Fibroblast of skin of left biceps (primary cell): ENCODE results near the gene GRM3.

Experiments
- DNase-seq, 2 experiments: peaks; one replicate each; pipeline ENCODE4 v3.0.0-alpha.2; 2013; ENCODE audit warnings: low read depth in 2 of 2

Gene GRM3

DNA sequence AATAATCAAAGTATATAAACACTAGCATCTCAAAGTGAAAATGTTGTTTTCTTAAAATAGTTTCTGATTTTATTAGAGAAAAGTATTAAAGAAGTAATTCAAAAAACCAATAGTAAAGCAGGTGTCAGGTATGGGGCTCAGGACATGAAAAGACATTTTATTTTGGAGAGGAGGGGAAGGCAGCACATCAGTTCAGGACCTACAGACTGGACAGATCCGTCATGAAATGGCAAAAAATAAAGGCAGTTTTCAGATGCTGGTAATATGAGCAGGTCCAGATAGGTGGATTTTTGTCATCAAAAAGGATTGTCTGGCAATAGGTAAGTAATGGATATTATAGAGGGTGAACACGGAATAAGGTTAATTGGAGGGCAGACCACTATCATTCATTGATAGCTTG, 49.0 kb downstream of the GRM3 start:
- no peak for DNase-seq

DNA sequence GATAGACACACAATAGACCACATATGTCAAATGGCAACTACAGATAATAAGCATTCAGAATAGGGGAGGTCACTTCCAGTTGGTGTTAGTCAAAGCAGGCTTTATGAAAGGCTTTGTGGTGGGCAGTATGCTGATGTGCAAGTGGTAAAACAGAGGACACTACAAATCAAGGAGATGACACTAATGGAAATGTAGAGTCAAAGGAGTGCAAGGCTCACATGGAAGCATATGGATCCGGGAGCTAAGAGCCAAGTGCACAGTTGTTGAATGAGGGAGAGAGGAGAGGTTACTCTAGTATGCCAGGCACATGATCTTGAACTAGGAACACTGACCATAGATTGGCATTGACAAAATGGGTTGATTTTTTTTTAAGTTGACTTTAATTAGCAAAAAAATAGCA, 62.7 kb downstream of the GRM3 start:
- no peak for DNase-seq

DNA sequence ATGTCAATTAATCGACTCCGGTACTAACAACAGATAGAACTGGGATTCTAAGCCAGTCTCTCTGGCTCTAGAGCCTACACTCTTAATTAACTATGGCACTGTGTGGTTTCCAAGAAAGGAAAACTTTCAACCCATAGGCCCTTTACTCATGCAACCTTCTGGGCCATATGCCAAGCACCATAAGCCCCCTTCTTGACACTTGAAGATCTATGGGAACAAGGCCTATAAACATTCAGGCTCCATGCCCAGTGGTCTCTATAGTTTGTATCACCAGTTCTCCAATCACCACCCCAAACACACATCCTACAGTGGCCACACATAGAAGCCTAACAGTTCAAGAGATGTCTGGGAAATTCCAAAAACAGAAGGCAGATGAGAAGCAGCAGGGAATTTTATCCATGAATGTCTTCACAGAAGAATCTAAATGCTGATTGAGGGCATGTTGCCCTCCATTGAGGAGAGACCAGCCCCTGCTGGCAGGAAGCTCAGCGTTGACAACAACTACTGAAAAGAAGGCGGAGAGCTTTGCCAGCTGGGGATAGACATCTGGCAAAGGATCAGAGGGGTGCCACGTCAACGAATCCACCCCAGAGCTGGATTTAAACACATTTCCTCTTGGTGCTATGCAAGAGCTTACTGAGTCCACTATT, 64.4 kb downstream of the GRM3 start:
- no peak for DNase-seq

DNA sequence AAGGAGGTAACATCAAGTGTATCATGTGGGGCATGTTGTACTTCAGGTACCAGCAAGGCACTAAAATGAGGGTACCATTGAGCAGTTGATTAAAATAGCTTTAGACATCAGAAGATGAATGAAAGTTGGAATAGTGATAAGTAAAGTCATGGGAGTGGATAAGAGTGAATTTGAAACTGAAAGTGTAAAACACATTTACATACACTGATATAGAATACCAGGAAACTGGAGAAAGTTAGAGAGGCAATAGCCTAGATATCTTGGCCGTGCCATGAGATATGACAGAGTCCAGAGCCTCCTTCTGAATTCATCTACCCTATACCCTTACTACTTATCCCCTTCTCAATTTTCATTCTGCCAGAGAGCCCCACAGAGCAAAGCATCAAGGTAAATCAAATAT, 76.6 kb downstream of the GRM3 start:
- no peak for DNase-seq

DNA sequence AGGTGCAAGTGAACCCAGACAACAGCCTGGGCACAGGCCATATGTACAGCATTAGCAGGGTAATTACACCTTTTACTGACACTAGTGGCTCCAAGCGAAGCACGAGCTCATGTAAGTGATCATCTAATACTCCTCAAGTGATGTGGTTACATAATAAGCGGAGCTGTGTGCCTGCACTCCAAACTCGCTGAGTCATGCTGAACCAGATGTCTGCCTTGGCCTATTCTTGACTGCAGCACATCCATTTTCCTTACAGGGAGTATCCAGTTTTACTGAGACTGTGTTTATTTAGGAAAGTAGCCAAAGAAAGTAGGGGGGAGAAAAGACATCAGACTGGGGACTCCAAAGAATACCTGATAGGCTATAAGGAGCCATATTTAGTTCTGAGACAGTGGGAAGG, 90.1 kb downstream of the GRM3 start:
- DNase-seq: no peak

DNA sequence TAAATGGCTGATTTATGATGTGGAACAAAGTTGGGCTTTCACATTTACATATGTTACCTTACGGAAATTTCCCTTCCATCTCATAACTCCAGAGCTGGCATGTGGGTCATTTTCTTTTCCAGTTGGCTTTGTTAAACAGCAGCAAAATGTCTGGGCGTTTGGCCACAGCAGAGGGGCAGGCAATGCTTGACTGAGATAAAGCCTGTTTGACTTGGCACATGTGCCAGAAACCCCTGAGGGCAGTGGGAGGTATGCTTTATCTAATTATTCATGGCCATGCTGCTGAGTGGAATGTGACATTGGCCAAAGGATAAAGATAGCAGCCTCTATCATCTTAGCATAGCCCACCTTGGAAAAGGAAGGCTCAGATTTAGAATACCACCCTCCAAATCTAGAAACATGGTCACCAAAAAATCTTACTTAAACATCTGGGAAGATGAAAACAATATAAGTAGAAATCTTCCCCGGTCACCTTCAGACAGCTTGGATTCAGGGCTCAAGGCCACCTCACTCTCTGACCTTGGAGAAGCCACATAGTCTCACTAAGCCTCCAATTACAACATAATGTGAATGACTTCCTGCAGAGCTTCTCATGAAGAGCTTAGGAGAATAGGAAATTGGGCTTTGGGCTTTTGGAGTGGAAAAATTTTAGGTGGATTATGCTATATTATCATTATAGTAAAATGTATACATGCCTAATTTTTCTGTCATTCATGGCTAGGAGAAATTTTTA, 101.5 kb downstream of the GRM3 start:
- no peak for DNase-seq

DNA sequence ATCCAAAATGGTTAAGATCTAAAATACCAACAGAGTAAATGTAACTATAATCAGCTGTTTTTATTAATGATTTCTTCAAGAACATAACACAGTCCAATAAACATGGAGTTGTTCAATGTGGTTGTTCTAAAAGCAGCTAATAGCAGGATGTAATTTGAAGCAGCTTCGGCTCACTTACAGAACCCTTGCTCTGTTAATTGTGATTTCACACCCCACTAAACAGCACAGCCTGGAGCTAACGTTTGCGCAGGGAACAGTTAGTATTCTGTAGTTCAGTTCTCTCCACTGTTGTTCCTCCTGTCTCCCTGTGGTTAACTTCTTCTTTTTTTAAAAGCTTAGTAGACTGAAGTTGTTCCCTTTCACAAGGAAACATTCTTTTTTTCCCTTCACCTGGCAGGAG, 104.0 kb downstream of the GRM3 start:
- DNase-seq: no peak

DNA sequence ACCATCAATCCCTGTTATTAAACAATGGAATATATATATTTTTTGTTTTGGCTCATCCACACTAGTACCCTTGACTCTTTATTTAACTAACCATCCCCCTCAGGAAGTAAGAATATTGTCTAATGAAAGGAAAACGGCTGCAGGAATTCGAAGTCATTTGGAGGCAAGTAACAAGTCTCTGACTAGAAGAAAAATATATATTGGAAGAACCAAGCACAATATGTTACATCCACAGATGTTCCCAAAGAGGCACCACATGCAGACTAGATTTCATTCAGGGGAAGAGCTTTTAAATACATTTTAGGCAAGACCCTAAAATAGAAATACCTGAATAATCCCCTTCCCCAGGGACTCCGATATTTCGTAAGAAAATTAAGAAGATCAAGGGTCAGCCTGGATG, 104.5 kb downstream of the GRM3 start:
- DNase-seq: no peak

DNA sequence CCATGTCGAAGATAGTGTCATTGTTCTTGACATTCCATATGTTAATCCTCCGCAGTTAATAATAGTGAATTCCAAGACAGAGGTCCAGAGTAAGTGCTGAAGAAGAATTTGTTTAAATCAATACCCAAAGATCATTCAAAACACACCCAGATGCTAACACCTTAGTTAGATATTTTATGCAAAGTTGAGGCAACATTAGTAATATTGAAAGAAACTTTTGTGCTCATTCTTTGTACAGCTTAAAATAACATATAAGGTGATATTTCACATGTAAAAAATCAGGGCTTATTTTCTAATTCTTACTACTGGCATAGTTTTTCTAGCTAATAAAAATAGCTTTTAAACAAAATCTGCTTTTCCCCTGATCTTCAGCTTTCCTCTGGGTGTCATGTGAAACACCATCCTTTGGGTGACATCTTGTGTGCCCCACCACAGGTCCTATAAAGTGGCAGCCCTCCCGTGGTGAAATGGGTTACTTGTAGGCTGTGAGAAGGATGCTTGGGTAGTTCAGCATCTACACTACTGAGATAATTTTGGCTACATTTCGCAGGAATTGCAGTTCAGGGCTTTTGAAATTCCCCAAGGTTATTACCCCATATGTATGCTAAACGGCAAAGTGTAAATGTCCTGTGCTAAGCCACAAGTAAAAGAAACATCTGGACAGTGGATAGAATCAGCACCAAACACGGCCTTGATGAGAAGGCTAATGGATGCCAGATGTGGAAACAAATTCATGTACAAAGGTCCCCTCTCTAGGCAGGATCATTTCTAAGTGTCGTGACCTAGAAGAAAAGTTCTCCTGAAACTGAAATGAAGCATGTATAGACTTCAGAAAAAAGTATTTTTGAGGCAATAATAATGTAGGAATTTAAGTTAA, 105.4 kb downstream of the GRM3 start:
- DNase-seq: no peak

DNA sequence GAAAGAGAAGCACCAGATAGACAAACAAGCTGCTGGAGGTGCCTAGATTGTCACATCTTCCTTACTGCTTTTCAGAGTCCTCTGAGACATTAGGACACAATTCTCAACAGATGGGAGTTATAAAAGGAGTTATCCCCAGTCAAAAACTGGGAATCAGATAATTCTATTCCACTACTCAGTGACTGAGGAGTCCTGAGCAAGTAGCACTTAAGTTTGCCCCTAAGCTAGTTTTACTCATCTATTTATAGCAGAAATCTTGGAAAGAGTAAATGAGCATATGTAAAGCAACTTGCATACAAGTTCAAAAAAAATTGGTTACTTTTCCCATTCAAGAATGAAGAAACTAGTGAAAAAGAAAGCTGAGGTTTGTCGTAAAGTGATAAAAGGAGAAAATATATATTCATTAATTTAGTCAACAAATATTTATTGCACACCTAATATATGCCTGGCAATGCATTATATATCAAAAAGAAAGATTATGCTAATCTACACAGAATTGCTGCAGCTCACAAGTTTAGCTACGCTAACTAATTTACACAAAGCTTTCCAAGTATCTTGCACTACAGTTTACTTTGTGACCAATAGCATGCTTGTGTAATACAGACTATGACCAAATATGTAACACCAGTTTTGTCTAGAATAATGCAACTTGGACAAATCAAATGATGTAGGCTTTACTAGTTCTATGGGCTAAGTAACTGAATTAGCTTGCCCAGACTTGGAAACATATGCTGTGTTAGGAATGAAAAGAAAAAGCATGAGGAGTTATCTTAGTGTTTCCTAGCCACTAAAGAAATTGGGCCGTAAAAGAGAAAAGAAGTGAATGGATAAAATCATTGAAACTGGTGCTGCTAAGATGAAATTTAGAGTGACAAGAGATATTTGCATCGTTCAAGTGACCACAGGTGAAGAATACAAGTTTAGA, 106.3 kb downstream of the GRM3 start:
- DNase-seq: no peak

DNA sequence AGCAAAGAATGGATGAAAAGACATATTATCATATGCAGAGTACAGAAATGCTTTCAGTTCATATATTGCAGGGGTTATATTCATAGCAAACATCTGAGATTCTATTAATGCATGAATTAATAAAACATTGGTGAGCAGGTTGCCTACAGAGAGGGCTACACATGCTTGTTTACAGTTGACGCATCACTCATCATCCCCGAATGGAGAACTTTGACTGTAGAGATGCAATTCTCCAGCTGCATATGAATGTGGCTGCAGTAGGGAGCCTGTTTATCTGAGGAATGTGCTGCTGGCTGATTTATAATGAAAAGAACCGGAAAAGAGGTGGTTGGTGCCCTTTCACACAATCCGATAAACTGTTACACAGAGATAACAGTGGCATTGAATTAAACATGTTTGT, 116.5 kb downstream of the GRM3 start:
- DNase-seq: no peak

DNA sequence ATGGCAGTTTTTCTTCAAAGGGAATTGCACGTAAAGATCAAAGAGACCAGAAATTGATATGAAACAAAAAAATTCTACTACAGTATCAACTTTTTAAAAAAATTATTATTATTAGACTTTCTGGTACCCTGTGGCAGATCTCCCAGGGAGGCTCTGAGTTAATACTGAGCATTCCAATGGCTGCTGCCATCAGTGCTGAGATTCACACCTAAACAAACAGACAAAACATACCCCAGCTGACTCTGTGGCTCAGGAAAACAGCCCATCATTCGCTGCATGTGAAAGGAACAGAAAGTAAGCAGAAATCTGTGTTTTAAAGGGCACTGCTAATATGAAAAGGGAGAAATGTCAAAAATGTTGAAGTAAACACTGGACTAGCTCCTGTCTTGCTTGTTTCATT, 118.4 kb downstream of the GRM3 start:
- DNase-seq: no peak

DNA sequence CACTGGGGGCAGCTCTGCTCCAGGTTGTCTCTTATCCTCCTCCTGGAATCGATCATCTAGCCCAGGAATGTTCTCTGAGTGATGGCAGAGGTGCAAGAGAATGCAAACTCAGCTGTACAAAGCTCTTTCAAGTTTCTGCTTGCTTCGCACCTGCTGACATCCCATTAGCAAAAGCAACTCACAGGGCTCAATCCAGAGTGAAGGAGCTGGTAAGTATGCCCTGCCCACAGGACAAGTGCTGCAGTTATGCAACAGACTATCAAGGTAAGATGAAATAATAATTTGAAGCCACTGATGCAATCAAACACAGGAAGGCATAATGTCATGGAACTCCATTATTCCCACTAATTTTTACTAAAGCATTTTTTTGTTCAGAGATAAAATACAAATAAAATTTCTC, 122.2 kb downstream of the GRM3 start:
- DNase-seq: no peak

DNA sequence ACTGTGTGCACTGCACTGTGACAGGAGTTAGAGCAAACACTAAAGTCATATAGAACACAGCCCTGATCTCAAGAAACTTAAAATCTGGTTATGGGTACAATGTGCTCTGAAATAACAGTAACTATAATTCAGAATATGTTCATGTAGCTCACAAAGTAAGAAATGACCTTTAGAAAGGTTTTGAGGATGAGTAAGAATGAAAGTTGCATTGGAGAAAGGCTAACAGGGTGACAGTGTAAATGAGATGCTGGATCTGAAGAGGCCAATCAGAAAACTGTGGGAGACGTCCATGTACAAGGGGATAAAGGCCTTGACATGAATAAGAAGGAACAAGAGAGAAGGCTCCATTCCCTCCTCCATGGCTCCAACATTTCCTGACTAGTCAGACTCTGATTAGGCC, 124.7 kb downstream of the GRM3 start:
- DNase-seq: no peak

DNA sequence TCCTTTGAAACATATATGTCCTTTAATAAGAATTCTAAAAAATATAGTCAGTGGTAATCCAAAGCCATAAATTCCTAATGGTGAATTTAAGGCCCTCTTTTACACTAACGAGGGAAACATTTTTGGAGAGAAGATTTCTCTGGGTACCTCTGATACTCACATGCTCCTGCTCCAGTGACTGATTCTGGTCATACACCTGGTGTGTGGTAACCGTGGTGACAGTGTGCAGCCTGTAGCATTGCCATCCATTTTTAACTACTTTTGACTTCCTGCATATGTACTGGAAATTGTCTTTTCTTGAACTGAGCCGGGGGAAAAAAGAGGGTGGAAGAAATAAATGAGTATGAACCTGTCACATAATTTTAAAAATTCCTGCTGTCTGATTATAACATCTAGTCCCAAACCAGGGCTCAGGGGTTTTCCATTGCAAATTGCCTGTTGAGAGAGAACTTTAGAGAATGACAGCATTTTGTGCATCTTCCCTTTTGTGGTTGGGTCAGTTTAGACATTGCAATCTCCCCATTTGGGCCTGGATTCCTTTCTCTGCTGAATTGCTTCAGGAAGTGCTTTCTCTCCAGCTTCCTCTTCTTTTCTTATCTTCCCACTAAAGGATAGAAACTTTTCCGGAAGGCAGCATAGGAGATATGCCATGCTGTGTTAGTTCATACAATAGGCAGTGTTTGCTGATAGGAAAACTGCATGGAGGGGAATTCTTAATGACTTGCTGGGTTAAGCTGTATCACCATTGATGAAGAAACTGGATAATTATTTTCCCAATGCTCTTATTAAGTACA, 125.5 kb downstream of the GRM3 start:
- no peak for DNase-seq

DNA sequence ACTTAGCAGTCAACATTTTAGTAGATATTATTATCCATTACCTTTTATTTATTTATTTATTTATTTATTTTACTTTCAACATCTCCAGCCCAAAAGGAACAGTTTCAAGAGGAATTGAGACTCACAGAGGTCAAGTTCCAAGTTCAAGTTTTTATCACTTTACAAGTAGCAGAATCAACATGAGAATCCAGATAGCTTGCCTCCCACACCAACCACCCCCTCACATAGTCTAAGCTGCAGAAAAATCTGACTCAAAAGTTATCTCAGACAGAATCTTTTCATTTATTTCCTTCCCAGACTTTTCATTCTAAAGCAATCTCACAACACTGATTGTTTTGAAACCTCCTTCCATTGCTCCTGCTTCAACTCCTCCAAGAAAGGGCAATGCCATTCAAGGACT, 129.6 kb downstream of the GRM3 start:
- no peak for DNase-seq

DNA sequence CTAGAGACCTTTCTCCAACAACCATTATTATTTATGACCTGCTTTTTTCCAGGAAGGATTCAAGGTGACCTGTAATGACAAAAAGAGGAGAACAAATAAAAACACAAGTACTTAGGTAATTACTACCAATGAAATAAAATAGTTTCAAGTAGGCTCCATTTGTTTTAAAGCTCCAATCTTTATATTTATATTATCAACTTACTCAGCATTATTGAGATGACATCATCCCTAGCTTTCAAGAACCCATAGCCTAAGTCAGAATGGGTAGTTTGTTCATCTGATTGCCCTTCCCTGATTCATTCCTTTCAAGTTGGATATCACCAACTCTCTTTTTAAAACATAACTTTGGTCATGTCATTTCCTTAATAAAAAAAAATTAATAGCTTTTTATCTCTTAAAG, 131.5 kb downstream of the GRM3 start:
- no peak for DNase-seq

DNA sequence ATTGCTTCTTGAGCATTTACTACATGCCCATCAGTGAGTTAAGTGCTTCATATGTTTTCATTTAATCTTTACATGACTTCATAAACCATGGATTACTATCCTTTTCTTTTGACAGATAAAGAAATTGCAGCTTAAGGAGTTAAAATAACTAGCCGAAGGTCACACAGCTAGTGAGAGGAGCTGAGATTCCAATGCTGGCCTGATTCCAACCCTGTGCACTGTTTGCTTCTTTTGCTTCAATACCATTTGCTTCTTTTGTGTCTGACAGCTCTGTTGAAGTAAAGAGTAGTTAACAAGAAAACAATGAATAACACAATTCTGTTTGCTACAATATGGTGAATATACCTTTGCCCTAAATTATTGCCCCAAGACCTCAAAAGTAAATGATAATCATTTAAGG, 132.4 kb downstream of the GRM3 start:
- DNase-seq: no peak

DNA sequence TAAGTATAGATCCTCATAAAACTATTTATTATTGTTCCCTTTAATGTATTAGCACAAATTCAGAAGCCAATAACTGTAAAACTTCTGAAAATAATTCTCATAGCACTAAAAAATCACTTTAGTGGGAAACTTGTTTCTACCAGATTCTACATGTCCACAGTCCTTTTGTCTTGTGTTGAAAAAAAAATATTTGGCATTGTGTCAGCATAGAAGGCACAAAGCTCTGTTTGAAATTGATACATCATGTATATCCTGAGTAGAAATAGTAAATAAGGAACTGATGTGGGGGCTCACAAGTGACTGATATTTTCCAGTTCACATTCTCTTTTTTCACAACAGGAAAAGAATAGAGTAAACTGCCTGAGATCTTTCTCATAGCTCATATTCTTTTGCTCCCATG, 134.6 kb downstream of the GRM3 start:
- no peak for DNase-seq

DNA sequence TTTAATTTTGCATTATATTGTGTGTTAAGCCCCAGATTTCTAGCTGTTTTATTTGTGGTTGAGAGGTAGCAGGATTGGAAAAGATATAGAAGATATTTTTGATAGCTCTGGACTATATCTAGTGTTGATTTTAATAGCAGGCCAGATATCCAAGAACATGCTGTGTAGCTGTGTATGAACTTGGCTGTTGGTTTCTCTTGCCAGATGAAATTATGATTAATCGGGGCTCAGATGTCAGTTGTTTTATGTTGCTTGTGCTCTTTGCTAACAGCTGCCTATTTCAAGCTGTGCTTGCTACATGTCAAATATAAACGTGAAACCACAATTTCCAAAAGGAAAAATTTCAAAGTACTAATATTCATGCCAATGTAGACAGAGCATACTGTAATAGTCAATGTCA, 141.1 kb downstream of the GRM3 start:
- DNase-seq: no peak

DNA sequence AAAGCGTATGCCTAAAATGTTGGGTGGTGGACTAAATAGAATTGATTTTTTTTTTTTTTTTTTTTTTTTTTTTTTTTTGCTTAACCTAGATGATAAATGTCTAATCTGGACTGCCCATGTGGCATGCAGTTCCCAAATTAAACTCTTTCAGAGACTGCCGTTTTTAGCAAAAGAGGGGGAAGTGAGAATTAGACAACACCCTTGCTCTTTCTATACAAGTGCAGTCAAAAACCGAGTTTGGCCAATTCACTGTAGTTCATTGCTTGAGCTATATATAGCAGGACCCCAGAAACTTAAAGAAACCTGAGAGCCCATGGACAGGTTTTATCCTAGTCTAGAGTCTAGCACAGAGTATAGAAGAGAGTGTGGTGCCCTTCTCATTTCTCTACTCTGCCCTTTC, 141.9 kb downstream of the GRM3 start:
- DNase-seq: no peak
